Upper lobe of right lung (tissue), 1 donor: ENCODE results near the gene MLLT3. TPM values are rescaled to one million over a fixed set of nuclear protein-coding genes. Genes with fewer than 3 reads are reported as not detected.

Experiments used
- ATAC-seq: fragments of 200-7000 bp; cut with Tn5 transposase; one replicate; pipeline ENCODE4 v1.9.1; 2020; ENCODE audit warnings: mild to moderate bottlenecking, moderate library complexity
- DNase-seq: peaks from one replicate; pipeline ENCODE4 v3.0.0-alpha.2; 2020
- H3K27ac ChIP-seq: fragments of 200-600 bp; one replicate; pipeline ENCODE4 v1.8.0; 2022
- H3K27me3 ChIP-seq: fragments of 200-600 bp; one replicate; pipeline ENCODE4 v1.8.0; 2022; ENCODE audit warnings: mild to moderate bottlenecking
- H3K36me3 ChIP-seq: fragments of 200-600 bp; one replicate; pipeline ENCODE4 v1.8.0; 2022
- H3K4me1 ChIP-seq: fragments of 200-600 bp; one replicate; pipeline ENCODE4 v1.8.0; 2022
- H3K4me3 ChIP-seq: fragments of 200-600 bp; one replicate; pipeline ENCODE4 v1.8.0; 2022; ENCODE audit warnings: mild to moderate bottlenecking
- H3K9me3 ChIP-seq: fragments of 200-600 bp; one replicate; pipeline ENCODE4 v1.8.0; 2022
- CTCF ChIP-seq: fragments of 200-600 bp; IDR thresholded peaks from one replicate; pipeline ENCODE4 v1.8.0; 2022; ENCODE audit warnings: antibody characterized with exemption
- intact Hi-C: fragments of 100-400 bp; cut with DNase I; formaldehyde crosslinking; loops from one replicate; pipeline ENCODE4 v1.11.0; 2022
- total RNA-seq: library from RNA; stranded (reverse); fragmentation: NEBNext Ultra II Directional; extraction: Animal tissue kit (Norgen Biotek cat#: 25700); gene quantifications from one replicate; pipeline ENCODE4 v1.2.1, GENCODE V29; 2021
- donor health status: DM: no; HTN: yes; CAD: no; lungs with severe emphysema.

The MLLT3 gene
- total RNA-seq, 1 donor from 2014 or later: 15.4 TPM

DNA sequence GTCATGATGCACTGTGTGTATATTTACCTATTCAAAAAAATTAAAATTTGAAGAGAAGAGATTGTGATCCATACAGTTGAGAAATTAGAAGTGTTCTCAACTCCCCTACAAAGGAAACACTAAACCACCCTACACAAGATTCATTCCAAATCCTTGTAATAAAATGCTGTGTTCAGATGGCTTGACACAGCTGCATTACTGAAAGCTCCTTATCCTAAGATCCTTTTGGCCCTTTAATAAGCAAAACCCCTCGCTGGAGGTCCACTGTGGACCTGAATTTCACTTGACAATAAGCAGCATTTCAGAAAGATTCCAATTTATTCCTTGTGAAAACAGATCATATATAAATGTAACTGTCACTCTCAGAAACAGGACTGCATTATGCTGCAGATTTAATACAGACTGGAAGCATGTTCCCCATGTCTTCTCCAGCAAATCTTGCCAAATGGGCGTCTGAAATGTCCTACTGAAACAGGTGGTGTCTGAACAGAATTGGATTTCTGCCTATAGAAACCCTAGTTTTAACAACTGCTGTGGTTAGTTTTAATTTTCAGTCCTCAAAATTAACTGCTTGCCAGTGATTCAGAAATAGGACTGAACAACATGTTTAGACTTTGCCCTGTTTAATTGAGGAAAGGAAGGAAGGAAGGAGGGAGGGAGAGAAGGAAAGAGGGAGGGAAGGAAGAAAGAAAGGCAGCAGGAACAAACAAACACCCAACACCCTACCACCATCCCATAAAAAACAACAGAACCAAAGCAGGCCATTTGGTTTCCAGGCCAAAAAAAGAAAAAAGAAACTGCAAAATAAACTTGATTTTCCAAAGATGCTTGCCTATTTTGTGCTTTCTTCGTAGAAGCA lies 179.6 kb downstream of the MLLT3 start:
- ATAC-seq: no peak
- no peak overlapping the region for H3K27ac ChIP-seq
- intact Hi-C loops: no loop called here
- TF ChIP-seq CTCF: no peak
- no peak for DNase-seq
- H3K4me3 ChIP-seq: no peak overlapping the region
- no peaks in the 10 kb centered on the region for H3K27me3 ChIP-seq
- no peaks in the 10 kb centered on the region for H3K36me3 ChIP-seq
- peaks cover 4% of the 10 kb centered on the region for H3K4me1 ChIP-seq
- no peaks in the 10 kb centered on the region for H3K9me3 ChIP-seq

DNA sequence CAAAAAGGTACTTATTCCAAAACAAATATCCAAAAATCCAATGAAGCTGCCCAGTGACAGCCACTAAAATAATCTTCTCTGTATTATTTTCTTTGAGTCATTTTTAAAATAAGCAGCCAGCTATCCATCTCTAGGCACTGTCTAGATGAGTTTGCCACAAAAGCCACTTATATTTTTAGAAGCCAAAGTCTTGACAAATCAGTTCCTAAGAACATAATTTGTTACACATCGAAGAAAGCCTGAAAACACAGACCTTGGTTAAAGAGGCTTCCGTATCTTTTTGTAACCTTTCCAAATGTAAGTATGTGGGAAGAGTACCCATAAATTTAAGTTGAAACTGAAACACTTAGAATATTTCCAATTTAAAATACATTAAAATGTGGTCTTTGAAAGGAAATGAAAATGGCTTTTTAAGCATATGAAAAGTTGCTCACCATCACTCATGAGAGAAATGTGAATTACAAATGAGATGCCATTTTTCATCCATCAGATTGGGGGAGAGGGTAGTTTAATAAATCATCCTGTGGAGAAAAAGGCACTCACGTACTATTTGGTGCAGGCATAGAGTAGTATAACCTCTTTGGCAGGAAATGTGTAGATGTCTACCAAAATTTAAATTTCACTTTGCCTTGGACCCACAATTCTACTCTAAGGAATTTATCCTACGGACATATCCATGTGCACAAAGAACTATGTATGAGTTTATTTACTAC lies 180.4 kb downstream of the MLLT3 start:
- DNase-seq: no peak
- intact Hi-C loops: no loop called here
- ATAC-seq: no peak
- Histone ChIP-seq H3K4me3 (no peak overlapping the region), H3K27me3 (no peaks in the 10 kb centered on the region), H3K4me1 (peaks cover 4% of the 10 kb centered on the region), H3K27ac (no peak overlapping the region), H3K36me3 (no peaks in the 10 kb centered on the region), H3K9me3 (no peaks in the 10 kb centered on the region)
- TF ChIP-seq CTCF: no peak

DNA sequence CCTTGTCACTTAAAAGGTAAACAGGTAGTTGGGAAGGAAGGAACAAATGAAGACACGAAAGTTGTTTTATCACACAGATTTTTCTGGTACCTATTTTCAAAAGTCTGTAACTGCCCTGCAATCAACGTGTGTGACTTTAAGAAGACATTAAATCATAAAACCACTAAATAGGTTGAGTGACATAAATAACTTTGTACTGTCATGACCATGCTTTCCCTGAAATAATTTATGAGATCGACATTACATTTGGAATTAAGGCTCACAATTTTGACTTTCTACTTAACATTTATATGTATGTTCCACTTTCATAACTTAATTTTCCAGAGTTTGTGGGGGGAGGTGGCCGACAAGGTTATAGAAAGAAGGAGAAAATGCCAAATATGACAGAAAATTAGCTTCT lies 181.1 kb downstream of the MLLT3 start:
- H3K36me3 ChIP-seq: no peaks in the 10 kb centered on the region
- no peak overlapping the region for H3K4me3 ChIP-seq
- ATAC-seq (no peak), DNase-seq (no peak)
- intact Hi-C loops: no loop called here
- H3K27me3 ChIP-seq: no peaks in the 10 kb centered on the region
- no peak for TF ChIP-seq CTCF
- no peak overlapping the region for H3K27ac ChIP-seq
- H3K9me3 ChIP-seq: no peaks in the 10 kb centered on the region
- peaks cover 4% of the 10 kb centered on the region for H3K4me1 ChIP-seq

GRCh38 chr9:20437476-20437875 lies 184.8 kb downstream of the MLLT3 start:
- no peak for DNase-seq
- no peak for TF ChIP-seq CTCF
- H3K4me1 ChIP-seq: no peaks in the 10 kb centered on the region
- no peaks in the 10 kb centered on the region for H3K27me3 ChIP-seq
- H3K36me3 ChIP-seq: no peaks in the 10 kb centered on the region
- intact Hi-C loops: no loop called here
- ATAC-seq: no peak
- H3K4me3 ChIP-seq: no peak overlapping the region
- H3K27ac ChIP-seq: no peak overlapping the region
- H3K9me3 ChIP-seq: no peaks in the 10 kb centered on the region

DNA sequence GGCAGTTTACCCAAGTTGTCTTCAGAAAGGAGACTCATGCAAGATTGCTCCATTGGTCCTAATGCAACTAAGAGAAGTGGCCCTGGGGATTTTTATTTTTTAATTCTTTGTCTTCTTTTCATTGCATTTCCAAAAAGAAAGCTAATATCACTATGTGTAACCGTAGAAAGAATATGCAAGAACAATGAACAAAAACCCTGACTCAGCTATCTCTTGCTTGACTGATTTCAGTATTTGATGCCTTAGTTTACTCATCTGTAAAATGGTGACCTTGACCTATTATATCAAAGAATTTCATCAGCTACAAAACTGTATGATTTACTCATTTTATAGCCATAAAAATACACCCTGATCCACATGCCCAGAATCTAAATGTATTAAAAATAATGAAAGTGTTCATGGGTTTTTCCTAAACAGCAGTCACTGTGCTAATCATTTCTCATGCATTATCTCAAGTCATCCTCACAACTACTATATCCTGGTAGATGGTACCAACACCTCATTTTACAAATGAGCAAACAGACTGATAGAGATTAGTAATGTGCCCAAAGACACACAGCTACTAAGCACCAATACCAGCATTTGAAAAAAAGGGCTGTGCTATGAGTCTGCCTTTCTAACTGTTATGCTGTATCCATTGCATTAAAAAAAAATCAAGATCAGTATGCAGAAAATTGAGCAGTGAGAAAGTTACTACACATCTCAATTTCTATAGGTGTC lies 185.7 kb downstream of the MLLT3 start:
- Histone ChIP-seq H3K36me3 (no peaks in the 10 kb centered on the region), H3K27me3 (no peaks in the 10 kb centered on the region), H3K27ac (no peak overlapping the region), H3K4me3 (no peak overlapping the region), H3K4me1 (no peaks in the 10 kb centered on the region), H3K9me3 (no peaks in the 10 kb centered on the region)
- no peak for ATAC-seq
- intact Hi-C loops: no loop called here
- TF ChIP-seq CTCF: no peak
- no peak for DNase-seq
